SK-N-SH treated with all-trans-retinoic acid at 6 μM for 48 hours (cell line): Measurements from ENCODE around the gene ARL8A.

Experiments
- ATAC-seq: fragments of 200-7000 bp; cut with Tn5 transposase; 3 replicates; pipeline ENCODE4 v1.9.1; 2020; ENCODE audit warnings: mild to moderate bottlenecking, moderate library complexity
- ARNTL ChIP-seq: fragments of 450-650 bp; formaldehyde crosslinking; IDR thresholded peaks from 2 replicates; pipeline ENCODE4 v1.5.0; 2020; ENCODE audit warnings: low read depth, mild to moderate bottlenecking, moderate library complexity, borderline replicate concordance
- ESRRG ChIP-seq: fragments of 250-450 bp; sonication (Bioruptor Pico); IDR thresholded peaks from 2 replicates; pipeline ENCODE4 v1.6.1; 2021; ENCODE audit warnings: mild to moderate bottlenecking
- GLIS3 ChIP-seq: fragments of 250-450 bp; sonication (Bioruptor Pico); IDR thresholded peaks from 2 replicates; pipeline ENCODE4 v1.5.0; 2020; ENCODE audit warnings: mild to moderate bottlenecking, moderate library complexity
- OSR1 ChIP-seq: fragments of 250-450 bp; sonication (Bioruptor Pico); IDR thresholded peaks from 2 replicates; pipeline ENCODE4 v1.8.0; 2022; ENCODE audit warnings: moderate library complexity, mild to moderate bottlenecking, inconsistent platforms
- PPARA ChIP-seq: fragments of 250-450 bp; sonication (Bioruptor Pico); IDR thresholded peaks from 2 replicates; pipeline ENCODE4 v1.5.0; 2020; ENCODE audit warnings: mild to moderate bottlenecking, borderline replicate concordance
- RARB ChIP-seq: fragments of 250-450 bp; sonication (Bioruptor Pico); IDR thresholded peaks from 2 replicates; pipeline ENCODE4 v1.8.0; 2021; ENCODE audit warnings: mild to moderate bottlenecking, moderate library complexity
- SNAI2 ChIP-seq: fragments of 250-450 bp; sonication (Bioruptor Pico); IDR thresholded peaks from 2 replicates; pipeline ENCODE4 v1.5.0; 2020; ENCODE audit warnings: mild to moderate bottlenecking, moderate library complexity
- TCF4 ChIP-seq: fragments of 250-450 bp; sonication (Bioruptor Pico); IDR thresholded peaks from 2 replicates; pipeline ENCODE4 v1.8.0; 2021; ENCODE audit warnings: mild to moderate bottlenecking, moderate library complexity, borderline replicate concordance
- TOX ChIP-seq: fragments of 250-450 bp; sonication (Bioruptor Pico); IDR thresholded peaks from 2 replicates; pipeline ENCODE4 v1.8.0; 2021; ENCODE audit warnings: mild to moderate bottlenecking, moderate library complexity, borderline replicate concordance
- ZC3H10 ChIP-seq: fragments of 250-450 bp; sonication (Bioruptor Pico); IDR thresholded peaks from 2 replicates; pipeline ENCODE4 v1.5.1; 2021; ENCODE audit warnings: mild to moderate bottlenecking, moderate library complexity
- ZFP3 ChIP-seq: fragments of 250-450 bp; sonication (Bioruptor Pico); IDR thresholded peaks from 2 replicates; pipeline ENCODE4 v1.5.0; 2020; ENCODE audit warnings: mild to moderate bottlenecking, moderate library complexity
- ZFP30 ChIP-seq: fragments of 450-650 bp; formaldehyde crosslinking; IDR thresholded peaks from 2 replicates; pipeline ENCODE4 v1.5.0; 2022; ENCODE audit warnings: mild to moderate bottlenecking, moderate library complexity
- ZNF565 ChIP-seq: fragments of 450-650 bp; formaldehyde crosslinking; conservative IDR thresholded peaks from 2 replicates; pipeline ENCODE4 v1.5.0; 2020; ENCODE audit warnings: low read depth, mild to moderate bottlenecking, moderate library complexity
- ZNF70 ChIP-seq: fragments of 450-650 bp; formaldehyde crosslinking; IDR thresholded peaks from 2 replicates; pipeline ENCODE4 v1.5.0; 2020; ENCODE audit warnings: mild to moderate bottlenecking, moderate library complexity
- ZNF8 ChIP-seq: fragments of 450-650 bp; formaldehyde crosslinking; IDR thresholded peaks from 2 replicates; pipeline ENCODE4 v1.5.0; 2020; ENCODE audit warnings: mild to moderate bottlenecking, moderate library complexity
- TF ChIP-seq, protein P1 (sequence below): fragments of 250-450 bp; sonication (Bioruptor Pico); IDR thresholded peaks from 2 replicates; pipeline ENCODE4 v1.8.0; 2020; ENCODE audit warnings: mild to moderate bottlenecking, moderate library complexity, borderline replicate concordance
- TF ChIP-seq, protein P2 (sequence below): fragments of 250-450 bp; sonication (Bioruptor Pico); IDR thresholded peaks from 2 replicates; pipeline ENCODE4 v1.5.0; 2020; ENCODE audit warnings: mild to moderate bottlenecking, moderate library complexity
- TF ChIP-seq, protein P3 (sequence below): fragments of 250-450 bp; sonication (Bioruptor Pico); IDR thresholded peaks from 2 replicates; pipeline ENCODE4 v1.8.0; 2021; ENCODE audit warnings: low read depth, mild to moderate bottlenecking, moderate library complexity, borderline replicate concordance
- TF ChIP-seq, protein P4 (sequence below): fragments of 250-450 bp; sonication (Bioruptor Pico); IDR thresholded peaks from 2 replicates; pipeline ENCODE4 v1.5.1; 2020; ENCODE audit warnings: low read depth, mild to moderate bottlenecking, moderate library complexity
- TF ChIP-seq, protein P5 (sequence below): fragments of 250-450 bp; sonication (Bioruptor Pico); IDR thresholded peaks from 2 replicates; pipeline ENCODE4 v1.5.1; 2021; ENCODE audit warnings: mild to moderate bottlenecking, moderate library complexity

ARL8A gene

DNA sequence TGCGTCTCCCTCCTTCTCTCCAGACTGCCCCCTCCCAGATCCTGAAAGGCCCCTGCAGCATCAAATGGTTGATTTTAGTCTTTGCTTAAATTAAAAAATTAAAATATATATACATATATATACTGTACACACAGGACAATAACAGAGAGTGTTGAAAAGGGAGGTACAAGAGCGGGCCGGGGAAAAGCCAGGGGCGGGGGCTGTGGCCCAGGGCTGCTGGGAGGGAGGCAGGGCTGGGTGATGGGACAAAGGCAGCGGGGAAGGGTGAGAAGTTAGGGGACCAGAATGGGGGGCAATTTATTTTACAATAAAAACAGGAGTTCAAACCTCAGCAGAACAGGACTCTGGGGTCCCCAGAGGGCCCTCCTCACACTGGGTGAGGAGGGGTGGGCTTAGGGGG, 10.5 kb downstream of the ARL8A start (continued):
- TF ChIP-seq, protein P1, sequence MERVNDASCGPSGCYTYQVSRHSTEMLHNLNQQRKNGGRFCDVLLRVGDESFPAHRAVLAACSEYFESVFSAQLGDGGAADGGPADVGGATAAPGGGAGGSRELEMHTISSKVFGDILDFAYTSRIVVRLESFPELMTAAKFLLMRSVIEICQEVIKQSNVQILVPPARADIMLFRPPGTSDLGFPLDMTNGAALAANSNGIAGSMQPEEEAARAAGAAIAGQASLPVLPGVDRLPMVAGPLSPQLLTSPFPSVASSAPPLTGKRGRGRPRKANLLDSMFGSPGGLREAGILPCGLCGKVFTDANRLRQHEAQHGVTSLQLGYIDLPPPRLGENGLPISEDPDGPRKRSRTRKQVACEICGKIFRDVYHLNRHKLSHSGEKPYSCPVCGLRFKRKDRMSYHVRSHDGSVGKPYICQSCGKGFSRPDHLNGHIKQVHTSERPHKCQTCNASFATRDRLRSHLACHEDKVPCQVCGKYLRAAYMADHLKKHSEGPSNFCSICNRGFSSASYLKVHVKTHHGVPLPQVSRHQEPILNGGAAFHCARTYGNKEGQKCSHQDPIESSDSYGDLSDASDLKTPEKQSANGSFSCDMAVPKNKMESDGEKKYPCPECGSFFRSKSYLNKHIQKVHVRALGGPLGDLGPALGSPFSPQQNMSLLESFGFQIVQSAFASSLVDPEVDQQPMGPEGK (CRISPR knock-in tag) = no peak
- TF ChIP-seq ESRRG (CRISPR knock-in tag) = no peak

DNA sequence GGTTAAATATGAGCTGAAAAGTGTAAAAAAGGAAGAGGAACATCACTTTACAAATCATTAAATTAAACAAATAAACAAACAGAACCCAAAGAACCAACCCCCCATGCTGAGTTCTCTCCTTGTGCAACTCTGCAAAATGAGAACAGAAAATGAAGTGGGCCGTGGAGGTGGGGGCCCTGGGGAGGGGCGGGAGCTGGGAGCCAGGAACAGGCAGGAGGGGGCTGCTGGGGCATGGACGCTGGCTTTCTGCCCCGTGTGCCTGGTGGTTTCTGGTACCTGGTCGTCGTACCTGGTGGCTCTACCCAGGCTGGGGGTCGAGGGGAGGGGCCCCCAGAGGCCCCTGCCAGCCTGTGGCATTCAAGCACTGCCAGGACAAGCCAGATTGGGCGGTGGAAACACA, 11.0 kb downstream of the ARL8A start:
- TF ChIP-seq TOX (no peak), SNAI2 (CRISPR knock-in tag) (no peak), PPARA (CRISPR knock-in tag) (no peak), ZNF565 (CRISPR knock-in tag) (no peak), OSR1 (no peak), ESRRG (CRISPR knock-in tag) (no peak), ZNF8 (CRISPR knock-in tag) (no peak), ZC3H10 (CRISPR knock-in tag) (no peak), GLIS3 (CRISPR knock-in tag) (no peak), ZFP30 (no peak), TCF4 (CRISPR knock-in tag) (no peak), ARNTL (no peak), RARB (CRISPR knock-in tag) (no peak), ZFP3 (CRISPR knock-in tag) (no peak), ZNF70 (CRISPR knock-in tag) (no peak)
- TF ChIP-seq, protein P2, sequence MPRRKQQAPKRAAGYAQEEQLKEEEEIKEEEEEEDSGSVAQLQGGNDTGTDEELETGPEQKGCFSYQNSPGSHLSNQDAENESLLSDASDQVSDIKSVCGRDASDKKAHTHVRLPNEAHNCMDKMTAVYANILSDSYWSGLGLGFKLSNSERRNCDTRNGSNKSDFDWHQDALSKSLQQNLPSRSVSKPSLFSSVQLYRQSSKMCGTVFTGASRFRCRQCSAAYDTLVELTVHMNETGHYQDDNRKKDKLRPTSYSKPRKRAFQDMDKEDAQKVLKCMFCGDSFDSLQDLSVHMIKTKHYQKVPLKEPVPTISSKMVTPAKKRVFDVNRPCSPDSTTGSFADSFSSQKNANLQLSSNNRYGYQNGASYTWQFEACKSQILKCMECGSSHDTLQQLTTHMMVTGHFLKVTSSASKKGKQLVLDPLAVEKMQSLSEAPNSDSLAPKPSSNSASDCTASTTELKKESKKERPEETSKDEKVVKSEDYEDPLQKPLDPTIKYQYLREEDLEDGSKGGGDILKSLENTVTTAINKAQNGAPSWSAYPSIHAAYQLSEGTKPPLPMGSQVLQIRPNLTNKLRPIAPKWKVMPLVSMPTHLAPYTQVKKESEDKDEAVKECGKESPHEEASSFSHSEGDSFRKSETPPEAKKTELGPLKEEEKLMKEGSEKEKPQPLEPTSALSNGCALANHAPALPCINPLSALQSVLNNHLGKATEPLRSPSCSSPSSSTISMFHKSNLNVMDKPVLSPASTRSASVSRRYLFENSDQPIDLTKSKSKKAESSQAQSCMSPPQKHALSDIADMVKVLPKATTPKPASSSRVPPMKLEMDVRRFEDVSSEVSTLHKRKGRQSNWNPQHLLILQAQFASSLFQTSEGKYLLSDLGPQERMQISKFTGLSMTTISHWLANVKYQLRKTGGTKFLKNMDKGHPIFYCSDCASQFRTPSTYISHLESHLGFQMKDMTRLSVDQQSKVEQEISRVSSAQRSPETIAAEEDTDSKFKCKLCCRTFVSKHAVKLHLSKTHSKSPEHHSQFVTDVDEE = no peak
- TF ChIP-seq, protein P1 (CRISPR knock-in tag) = no peak
- TF ChIP-seq, protein P3, sequence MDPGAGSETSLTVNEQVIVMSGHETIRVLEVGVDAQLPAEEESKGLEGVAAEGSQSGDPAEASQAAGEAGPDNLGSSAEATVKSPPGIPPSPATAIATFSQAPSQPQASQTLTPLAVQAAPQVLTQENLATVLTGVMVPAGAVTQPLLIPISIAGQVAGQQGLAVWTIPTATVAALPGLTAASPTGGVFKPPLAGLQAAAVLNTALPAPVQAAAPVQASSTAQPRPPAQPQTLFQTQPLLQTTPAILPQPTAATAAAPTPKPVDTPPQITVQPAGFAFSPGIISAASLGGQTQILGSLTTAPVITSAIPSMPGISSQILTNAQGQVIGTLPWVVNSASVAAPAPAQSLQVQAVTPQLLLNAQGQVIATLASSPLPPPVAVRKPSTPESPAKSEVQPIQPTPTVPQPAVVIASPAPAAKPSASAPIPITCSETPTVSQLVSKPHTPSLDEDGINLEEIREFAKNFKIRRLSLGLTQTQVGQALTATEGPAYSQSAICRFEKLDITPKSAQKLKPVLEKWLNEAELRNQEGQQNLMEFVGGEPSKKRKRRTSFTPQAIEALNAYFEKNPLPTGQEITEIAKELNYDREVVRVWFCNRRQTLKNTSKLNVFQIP = no peak
- TF ChIP-seq, protein P4, sequence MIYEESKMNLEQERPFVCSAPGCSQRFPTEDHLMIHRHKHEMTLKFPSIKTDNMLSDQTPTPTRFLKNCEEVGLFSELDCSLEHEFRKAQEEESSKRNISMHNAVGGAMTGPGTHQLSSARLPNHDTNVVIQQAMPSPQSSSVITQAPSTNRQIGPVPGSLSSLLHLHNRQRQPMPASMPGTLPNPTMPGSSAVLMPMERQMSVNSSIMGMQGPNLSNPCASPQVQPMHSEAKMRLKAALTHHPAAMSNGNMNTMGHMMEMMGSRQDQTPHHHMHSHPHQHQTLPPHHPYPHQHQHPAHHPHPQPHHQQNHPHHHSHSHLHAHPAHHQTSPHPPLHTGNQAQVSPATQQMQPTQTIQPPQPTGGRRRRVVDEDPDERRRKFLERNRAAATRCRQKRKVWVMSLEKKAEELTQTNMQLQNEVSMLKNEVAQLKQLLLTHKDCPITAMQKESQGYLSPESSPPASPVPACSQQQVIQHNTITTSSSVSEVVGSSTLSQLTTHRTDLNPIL (CRISPR knock-in tag) = no peak
- TF ChIP-seq, protein P5, sequence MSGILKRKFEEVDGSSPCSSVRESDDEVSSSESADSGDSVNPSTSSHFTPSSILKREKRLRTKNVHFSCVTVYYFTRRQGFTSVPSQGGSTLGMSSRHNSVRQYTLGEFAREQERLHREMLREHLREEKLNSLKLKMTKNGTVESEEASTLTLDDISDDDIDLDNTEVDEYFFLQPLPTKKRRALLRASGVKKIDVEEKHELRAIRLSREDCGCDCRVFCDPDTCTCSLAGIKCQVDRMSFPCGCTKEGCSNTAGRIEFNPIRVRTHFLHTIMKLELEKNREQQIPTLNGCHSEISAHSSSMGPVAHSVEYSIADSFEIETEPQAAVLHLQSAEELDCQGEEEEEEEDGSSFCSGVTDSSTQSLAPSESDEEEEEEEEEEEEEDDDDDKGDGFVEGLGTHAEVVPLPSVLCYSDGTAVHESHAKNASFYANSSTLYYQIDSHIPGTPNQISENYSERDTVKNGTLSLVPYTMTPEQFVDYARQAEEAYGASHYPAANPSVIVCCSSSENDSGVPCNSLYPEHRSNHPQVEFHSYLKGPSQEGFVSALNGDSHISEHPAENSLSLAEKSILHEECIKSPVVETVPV (CRISPR knock-in tag) = no peak
- ATAC-seq = no peak

DNA sequence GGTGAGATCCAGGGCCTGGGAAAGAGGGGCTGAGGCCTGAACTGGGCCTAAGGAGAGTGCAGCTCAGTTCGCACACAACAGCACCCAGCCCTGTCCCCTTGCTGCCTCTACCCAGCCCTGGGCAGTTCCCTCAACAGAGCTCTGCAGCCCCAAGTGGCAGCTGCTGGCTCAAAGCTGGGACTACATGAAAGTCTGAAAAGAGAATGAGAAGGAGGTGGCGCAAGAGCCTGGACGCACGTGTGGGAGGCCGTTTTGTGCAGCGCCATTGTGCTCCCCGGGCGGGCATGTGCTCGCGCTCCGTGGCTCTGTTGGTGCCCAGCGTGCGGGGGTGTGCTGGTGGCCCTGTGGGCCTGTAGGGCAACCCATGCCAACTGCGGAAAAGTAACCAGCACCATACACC, 11.5 kb downstream of the ARL8A start:
- no peak for ATAC-seq
- TF ChIP-seq ARNTL = no peak
- no peak for TF ChIP-seq ZNF70 (CRISPR knock-in tag)
- TF ChIP-seq ZNF8 (CRISPR knock-in tag) = no peak
- no peak for TF ChIP-seq OSR1
- TF ChIP-seq ZFP30 = no peak
- TF ChIP-seq ESRRG (CRISPR knock-in tag) = no peak
- TF ChIP-seq, protein P2 = no peak
- no peak for TF ChIP-seq TCF4 (CRISPR knock-in tag)
